ENCODE data around the gene TRIM9. TPM values are rescaled to one million over a fixed set of nuclear protein-coding genes. Genes with fewer than 3 reads are reported as not detected.

Gene TRIM9
- total RNA-seq = not detected in 2 replicates
- polyA plus RNA-seq = 0.02 TPM in 1 of 2 replicates, not detected in the other
- 0.01 TPM in 1 of 2 replicates, not detected in the other for polyA plus RNA-seq (2011; cell fraction: cytosol; rRNA removed)
- not detected in 2 replicates for polyA plus RNA-seq (2011; cell fraction: nucleus; rRNA removed)
- not detected in 2 replicates for polyA plus RNA-seq (2012)
- not detected in 2 replicates for polyA minus RNA-seq
- polyA minus RNA-seq (2011; cell fraction: cytosol; rRNA and poly(A)+ RNA removed) = not detected
- polyA minus RNA-seq (2011; cell fraction: nucleus; rRNA and poly(A)+ RNA removed) = not detected in 2 replicates
- Bru-seq, nascent RNA = percentile 9 among the genes with signal in this experiment
- percentile 2 among the genes with signal in this experiment for BruChase-seq, experiment 1, labeled RNA remaining after a 6-hour chase
- percentile 8 among the genes with signal in this experiment for BruChase-seq, experiment 2, labeled RNA remaining after a 2-hour chase
- long read RNA-seq, partial matches to known transcripts = 0 of 1 reads
- long read RNA-seq, other reads (novel, unspliced or antisense) = 1 of 1 reads

GRCh38 chr14:51094901-51095853, at the start of gene TRIM9:
Gene TRIM9 (minus strand): TSS chr14:51095105. CDS start chr14:51094939, 166 bp downstream.
- dilution Hi-C loops (cut with MboI; ENCODE audit: extremely low pct_ligation_motif_present, low sequenced_read_pairs) (no loop called here), intact Hi-C loops (cut with micrococcal nuclease) (loop anchor here (1.0 to 5.0 kb wide), 2 partner anchors 138 to 145 kb away; partner anchors contain the start of gene TMX1)
- Histone ChIP-seq H3K36me3 (ENCODE audit: control insufficient read depth in 2 of 2, extremely low read depth in 1 of 2, insufficient read depth in 2 of 2, low read length in 2 of 2) (no peaks in the 10 kb centered on the region), H3K27me3 (ENCODE audit: control insufficient read depth in 2 of 2, insufficient read depth in 2 of 2, low read length in 2 of 2) (peaks cover 29 to 52% of the 10 kb centered on the region in 2 experiments), H3K4me1 (ENCODE audit: control insufficient read depth, extremely low read depth, insufficient read depth, low read length) (peaks cover 10% of the 10 kb centered on the region), H3K9me1 (replicated peaks; ENCODE audit: control insufficient read depth, extremely low read depth, insufficient read depth, low read length) (no peaks in the 10 kb centered on the region), H3K4me3 (replicated peaks in 1 of 3; ENCODE audit: insufficient read depth in 1 of 3, low read depth in 1 of 3, low read length in 3 of 3) (peak within 1 kb of the TSS; percentile 4 to 48 (median 41)), H4K20me1 (replicated peaks; ENCODE audit: control insufficient read depth, extremely low read depth, insufficient read depth, low read length) (no peaks in the 10 kb centered on the region), H3K9ac (replicated peaks; ENCODE audit: extremely low read depth, insufficient read depth, low read length) (no peak within 1 kb of the TSS), H3K79me2 (ENCODE audit: control insufficient read depth, insufficient read depth, low read length) (no peaks in the 10 kb centered on the region), H2AFZ (ENCODE audit: low read depth, low read length) (peak within 1 kb of the TSS; percentile 75), H3K9me3 (replicated peaks; ENCODE audit: control insufficient read depth, insufficient read depth, low read length) (no peaks in the 10 kb centered on the region), H3K27ac (ENCODE audit: insufficient read depth, low read depth, low read length) (no peak within 1 kb of the TSS), H3K4me2 (ENCODE audit: insufficient read depth, low read length) (peak within 1 kb of the TSS; percentile 72)
- FAIRE-seq (peak; percentile 93), DNase-seq (ENCODE audit: low read depth, low spot score) (peak; percentile 89)
- ChIA-PET POLR2A (no interaction called here), CTCF (interaction anchor here (0.6 to 1.3 kb wide), 6 partner anchors 9 to 182 kb away, joined by 3 to 4 read pairs (median 3); partner anchors contain the start of gene TMX1)
- TF ChIP-seq EZH2 (IDR thresholded peaks at IDR 0.05; ENCODE audit: borderline replicate concordance, low read depth, low read length, severe bottlenecking) = peak; percentile 31
- no peak for TF ChIP-seq MYC (IDR thresholded peaks at IDR 0.05; ENCODE audit: low read depth, low read length)
- no peak for TF ChIP-seq CTCF (IDR thresholded peaks at IDR 0.05; ENCODE audit: extremely low read depth in 1 of 2, insufficient read depth in 1 of 2, low read depth in 1 of 2, low read length in 2 of 2)
- peak; percentile 33 for TF ChIP-seq FOS (IDR thresholded peaks at IDR 0.05; ENCODE audit: borderline replicate concordance, insufficient read depth, low read length)
- no TSS peak for BruUV-seq (replicated peaks)

Measured in endothelial cell of umbilical vein (primary cell).